NCI-H446 (cell line): Measurements from ENCODE around the gene NUB1.

Experiments used
- DNase-seq, 2 experiments: peaks; one replicate each; lab custom pipeline; 2025; lab: John Stamatoyannopoulos, UW

The NUB1 gene

DNA sequence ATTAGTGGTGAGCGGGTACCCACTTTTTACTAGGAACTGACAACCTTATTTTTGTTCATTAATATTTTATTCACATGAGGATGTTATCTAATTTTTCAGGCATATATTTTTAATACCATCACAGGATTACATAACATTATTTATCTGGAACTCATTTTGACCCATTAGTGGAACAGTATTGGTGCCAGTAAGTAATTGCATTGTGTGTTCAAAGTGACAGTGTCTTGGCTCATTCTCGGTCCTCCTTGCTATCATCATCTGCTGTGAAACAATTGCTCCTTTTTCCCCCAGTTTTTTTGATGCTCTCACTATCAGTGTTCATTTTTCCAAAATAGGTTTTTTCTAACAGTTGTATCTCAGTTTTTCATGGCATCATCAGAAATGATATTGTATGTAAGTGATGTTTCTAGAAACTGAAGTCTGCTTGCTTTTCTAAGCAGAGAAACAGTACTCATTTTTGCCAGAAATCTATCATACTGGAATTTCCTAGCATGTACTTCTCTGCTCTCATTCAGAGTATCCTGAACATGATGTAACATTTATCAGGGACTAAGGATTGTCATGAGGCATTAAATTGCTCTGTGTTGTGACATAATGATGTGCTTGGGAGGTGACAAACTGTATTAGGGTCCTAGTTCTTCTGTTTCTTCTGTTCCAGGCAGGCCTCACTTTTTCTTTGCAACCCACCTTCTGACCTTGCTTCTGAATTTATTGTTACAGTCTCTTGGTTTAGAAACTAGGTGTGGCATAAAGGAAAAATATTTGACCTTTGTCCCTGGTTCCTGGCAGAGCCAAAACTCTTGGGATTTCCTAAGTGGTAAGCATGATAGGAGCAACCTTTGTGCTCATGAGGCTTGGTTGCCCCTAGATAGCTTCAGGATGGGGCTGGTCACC is 4.2 kb downstream of the NUB1 start:
- DNase-seq: no peak

DNA sequence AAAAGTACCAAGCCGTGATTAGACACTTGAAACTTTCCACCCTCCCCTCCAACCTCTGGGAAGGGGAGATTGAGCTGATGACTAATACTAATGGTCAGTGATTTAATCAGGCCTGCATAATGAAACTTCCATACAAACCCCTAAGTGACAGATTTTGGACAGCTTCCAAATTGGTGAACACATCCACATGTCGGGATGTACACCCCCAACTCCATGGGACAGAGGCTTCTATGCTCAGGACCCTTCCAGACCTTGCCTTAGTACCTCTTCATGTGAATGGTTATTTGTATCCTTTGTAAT is 4.8 kb downstream of the NUB1 start:
- DNase-seq: no peak

DNA sequence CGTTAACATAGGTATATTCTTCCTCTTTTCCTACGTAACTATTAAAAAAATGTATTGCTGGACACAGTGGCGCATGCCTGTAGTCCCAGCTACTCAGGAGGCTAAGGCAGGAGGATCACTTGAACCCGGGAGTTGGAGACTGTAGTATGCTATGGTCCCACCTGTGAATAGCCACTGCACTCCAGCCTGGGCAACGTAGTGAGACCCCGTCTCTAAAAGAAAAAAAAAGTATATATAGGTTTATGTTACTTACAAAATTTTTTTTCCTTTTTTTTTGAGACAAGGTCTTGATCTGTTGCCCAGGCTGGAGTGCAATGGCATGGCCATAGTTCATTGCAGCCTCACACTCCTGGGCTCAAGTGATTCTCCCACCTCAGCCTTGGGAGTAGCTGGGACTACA is 5.6 kb downstream of the NUB1 start:
- no peak for DNase-seq

DNA sequence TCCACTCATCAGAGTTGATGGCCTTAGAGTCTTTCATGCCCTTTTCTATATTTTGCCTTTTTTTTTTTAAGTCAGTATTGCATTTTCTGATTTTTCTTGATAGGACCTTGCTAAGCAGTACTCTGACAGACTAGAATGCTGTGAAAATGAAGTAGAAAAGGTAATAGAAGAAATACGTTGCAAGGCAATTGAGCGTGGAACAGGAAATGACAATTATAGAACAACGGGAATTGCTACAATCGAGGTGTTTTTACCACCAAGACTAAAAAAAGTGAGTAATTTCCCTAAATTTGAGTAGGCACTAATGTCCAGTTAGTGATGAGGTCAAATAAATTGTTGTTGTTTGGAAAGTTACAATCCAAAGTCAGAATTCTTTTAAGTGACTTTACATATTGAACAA is 7.4 kb downstream of the NUB1 start:
- DNase-seq: no peak

DNA sequence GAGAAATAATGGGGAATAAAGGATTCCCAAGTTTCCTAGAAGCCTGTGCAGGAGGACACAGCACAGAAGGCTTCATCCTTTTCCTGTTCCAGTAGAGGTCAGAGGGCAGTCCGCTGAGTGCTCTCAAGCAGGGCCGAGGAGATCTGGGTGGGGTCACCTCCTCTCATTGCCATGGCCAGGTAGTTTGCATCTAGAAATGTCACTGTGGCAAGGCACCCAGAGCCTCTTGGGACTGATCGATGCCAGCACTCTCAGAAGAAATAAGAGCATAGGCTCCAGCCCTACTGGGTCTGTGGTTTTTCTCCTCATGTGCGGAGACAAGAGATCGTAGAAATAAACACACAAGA is 7.9 kb downstream of the NUB1 start:
- no peak for DNase-seq

DNA sequence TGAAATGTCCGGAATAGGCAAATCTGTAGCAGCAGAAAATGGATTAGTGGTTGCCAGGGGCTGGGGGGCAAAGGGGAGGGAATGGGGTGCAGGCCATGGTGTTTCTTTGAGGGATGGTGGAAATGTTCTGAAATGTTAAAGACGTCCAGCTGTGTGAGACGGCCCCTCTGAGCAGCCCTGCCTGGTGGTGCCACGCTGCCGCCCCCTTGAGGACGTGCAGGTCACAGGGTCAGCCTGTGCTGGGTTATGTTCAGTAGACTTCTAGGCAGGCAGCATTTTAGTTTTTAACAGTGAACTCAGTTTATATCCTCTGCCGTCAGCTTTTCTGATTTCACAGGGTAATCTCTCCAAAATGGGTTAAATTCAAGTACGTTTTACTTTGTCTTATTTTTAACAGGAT is 9.4 kb downstream of the NUB1 start:
- no peak for DNase-seq

DNA sequence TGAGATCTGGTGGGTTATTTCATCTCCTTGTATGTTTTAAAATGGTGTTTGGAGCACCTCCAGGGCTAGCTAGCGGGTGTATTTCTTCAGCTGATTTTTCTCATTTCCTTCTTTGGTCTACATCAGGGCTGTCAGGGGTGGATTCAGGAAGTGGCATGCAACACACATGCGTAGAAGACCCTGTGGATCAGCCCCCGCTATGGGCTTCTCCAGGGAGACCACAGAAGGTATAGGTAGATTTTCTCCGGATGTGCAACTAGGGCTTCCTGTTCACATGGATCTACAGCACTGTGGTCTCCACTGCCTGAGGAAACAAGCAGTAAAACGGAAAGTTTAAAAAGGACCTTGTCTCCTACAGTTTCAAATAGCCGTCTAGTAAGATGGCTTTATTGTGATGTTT is 10.4 kb downstream of the NUB1 start:
- DNase-seq: no peak

DNA sequence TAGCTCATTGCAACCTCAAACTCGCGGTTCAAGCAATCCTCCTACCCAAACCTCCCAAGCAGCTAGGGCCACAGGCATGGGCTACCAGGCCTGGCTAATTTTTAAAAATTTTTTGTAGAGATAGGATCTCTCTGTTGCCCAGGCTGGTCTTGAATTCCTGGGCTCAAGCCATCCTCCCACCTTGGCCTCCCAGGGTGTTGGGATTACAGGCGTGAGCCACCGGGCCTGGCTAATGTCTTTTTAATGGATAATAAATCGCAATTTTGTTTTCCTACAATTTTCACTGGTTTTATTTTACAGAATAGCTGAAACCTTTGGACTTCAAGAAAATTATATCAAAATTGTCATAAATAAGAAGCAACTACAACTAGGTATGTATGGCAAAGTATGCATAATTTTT is 10.9 kb downstream of the NUB1 start:
- DNase-seq: no peak

DNA sequence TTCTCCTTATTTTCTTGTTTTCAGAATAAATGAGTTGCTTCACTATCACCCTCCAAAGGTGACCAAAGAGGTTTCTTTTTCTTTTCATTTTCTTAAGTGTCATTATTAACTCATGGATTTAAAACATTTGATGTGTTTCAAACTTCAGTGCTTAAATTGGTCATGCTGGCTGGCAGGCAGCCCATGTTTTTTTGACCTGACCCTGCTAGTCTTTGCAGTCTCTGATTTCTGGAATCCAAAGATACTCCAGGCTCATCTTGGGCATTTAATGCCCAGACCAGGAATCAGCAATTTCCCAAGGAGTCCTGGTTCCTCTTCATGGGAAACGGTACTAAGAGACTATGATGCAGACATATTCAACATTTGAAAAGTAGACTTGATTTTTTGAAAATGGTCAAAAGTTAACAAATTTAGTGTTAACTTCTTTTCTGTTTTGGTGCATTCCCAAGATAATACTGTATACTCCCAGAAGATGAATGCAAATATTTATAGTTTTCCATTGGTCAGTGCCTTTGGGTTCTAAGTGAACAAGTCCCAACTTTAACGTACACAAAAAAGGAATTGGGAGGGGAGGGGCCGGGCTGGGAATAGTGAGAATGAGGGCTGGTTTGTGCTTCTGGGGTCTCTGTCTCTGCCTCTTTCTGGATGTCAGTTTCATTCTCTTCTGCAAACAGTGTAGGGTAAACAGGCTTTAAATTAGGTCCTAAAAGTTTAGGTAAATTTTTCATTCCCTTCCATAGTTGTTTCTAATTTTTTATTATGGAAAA is 19.8 kb downstream of the NUB1 start:
- no peak for DNase-seq

DNA sequence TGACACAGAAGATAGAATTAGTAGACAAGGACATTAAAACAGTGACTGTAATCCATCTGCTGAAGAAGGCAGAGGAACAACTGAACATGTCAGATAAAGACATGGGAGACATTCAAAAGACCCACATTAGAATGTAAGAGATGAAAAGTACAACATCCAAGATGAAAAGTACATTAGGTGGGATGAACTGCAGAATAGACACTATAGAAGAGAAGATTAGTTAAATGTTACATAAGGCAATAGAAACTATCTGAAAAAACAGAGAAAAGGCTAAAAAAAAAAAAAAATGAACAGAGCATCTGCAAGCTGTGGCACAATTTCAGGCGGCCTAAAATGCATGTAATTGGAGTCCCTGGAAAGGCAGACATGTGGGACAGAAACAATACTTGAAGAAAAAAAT is 21.6 kb downstream of the NUB1 start:
- no peak for DNase-seq

DNA sequence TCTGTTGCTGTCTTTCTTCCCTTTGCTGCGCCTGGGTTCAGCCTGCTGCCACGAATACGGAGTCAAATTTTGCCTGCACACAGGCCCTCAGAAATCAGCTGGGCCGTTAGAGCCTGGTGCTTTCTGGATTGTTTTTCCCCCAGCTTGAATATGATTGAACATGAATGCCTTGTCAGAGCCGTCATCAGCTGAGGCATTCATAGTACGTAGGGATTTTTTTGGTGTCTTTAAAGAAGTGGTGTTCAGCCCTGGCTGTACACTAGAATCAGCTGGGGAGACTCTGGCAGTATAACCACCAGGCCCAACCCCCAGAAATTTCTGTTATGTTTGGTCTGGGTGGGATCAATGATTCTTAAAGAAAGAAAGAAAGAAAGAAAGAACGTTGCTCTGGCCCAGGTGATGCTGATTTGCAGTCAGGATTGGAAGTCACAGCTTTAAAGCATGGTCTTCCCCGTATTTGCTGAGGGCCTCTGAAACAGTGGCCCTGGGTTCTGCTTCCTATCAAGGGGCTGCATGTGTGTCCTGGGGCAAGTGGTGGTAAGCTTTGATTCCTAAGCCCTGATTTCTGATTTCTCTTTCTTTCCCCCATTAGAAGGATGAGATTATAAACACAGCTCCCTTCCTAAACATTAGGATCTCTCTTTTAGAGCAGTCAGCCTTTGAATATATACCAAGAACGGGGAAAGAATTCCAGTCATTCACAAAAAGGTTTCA is 24.7 kb downstream of the NUB1 start:
- DNase-seq: no peak

DNA sequence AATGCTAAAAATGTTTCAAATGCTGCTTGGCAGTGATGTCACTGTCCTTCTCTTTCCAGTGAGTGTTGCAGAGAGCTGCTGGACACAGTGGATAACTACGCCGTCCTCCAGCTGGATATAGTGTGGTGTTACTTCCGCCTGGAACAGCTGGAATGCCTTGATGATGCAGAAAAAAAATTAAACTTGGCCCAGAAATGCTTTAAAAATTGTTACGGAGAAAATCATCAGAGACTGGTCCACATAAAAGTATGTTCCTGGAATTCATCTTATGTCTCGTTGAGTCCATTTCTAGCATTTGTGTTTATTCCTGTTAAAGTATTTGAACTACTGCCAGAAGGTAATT is 25.2 kb downstream of the NUB1 start:
- DNase-seq: no peak

DNA sequence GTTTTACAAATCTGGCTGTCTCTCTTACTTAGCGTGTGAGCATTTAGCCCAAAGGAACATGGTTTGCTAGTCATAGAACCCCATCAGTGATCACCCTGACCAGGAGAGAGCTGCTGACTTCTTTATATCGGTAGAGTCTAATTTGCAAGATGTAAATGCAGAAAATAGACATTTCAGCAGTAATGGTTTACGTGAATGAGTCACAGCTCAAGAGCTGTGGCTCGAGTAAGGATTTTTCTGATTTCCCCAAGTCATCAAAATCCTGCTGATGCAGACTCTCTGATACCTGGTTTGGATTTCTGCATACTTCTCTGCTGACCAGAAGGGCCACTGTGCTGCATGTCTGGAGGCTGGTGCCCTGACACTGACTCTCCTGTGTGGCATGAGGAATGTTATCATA is 25.7 kb downstream of the NUB1 start:
- DNase-seq: no peak

DNA sequence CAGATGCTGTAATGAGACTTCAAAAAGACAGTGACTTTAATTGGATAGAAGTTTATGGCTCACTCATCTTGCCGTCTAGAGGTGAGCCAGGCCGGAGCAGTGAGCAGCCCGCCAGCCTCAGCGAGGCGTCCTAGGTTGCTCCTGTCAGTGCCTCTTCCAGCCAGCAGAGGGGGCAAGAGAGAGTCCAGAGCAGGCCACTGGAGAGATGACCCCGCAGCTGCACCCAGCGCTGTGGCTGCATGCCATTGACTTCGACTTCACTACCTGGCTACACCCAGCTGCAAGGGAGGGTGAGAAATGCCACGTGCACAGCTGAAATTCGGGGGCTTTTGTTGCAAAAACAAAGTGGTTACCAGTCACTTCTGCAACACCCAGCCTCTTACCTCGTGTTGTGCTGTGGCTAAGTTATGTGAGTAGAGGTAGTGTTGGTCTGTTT is 26.5 kb downstream of the NUB1 start:
- DNase-seq: peak; percentile 47 to 73

DNA sequence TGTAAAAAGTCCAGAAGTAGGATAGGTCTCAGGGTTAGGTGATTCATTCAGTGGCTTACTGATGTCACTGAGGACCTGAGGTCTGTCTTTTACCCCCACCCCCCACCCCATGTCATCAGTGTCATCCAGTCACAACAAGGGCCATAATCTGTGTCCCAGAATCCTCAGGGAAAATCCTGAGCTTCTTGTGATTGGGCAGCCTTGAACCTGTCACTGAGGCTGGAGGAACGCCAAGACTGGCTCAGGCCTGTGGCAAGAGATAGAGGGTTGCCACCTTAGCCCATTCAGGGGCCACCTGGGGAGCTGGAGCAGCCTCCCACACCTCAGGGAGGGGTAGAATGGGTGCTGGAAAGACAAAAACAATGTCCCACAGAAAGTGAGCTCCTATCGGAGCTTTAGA is 29.7 kb downstream of the NUB1 start:
- DNase-seq: no peak

DNA sequence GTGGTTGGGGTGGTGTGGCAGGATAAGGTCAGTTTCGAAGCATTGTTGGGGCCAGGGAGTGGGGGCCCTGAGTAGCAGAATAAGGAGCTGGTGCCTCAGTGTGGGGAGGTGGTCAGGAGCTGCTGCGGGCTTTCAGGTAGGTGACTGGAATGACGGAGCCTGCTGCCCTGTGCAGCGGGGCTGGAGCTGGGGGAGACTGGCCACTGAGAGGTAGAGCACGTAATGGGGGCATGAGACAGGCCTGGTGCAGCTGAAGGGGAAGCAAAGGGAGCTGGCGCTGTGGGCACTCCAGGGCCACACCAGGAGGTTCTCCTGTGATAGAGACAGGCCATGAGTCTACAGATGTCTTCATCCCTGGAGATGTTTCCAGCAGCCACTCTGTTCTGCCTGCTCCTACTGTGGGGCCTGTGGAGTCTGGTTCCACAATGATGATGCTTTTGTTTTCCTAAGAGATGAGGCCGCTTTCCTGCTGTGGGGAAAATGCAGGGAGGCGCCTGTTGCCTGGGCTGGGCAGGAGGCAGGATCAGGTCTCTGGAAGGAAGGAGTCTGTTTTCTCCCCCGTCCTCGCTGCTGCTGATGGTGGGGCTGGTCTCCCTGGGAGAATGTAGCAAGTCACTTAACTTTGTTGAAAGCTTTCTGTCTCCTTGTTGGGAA is 31.1 kb downstream of the NUB1 start:
- DNase-seq: no peak

DNA sequence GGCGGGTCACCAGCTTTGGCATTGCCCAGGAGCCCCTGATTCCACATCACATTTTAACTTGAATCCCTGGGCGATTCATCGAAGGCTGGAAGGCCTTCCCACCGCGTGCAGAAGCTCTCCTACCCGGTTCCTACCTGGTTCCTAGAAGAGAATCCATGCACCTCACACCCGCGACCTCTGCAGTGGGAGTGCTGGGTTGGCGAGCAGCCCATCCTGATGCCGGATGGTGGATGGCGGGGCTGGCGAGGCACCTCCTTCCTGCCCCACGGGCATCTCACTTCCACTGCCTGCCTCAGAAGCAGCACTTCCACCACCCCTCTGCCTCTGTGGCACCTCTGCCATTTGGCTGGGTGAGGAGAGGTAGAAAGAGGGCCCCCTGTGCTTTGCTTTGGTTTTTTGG is 32.0 kb downstream of the NUB1 start:
- no peak for DNase-seq

DNA sequence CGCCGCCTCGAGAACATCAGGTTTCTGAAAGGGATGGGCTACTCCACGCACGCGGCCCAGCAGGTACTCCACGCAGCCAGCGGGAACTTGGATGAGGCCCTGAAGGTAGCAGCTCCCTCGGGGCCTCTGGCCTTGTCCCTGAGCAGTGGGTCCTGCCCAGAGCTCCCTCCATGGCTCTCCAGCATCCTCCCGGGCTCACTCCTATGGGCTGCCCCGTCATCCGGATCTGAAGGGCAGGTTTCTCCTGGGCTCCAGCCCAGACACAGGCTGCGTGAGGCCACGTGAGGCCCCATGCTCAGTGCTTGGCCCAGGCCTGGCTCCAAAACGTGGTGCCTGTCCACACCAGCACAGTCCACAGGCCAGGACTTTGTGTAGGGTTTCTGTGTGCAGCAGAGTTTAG is 32.5 kb downstream of the NUB1 start:
- DNase-seq: no peak

DNA sequence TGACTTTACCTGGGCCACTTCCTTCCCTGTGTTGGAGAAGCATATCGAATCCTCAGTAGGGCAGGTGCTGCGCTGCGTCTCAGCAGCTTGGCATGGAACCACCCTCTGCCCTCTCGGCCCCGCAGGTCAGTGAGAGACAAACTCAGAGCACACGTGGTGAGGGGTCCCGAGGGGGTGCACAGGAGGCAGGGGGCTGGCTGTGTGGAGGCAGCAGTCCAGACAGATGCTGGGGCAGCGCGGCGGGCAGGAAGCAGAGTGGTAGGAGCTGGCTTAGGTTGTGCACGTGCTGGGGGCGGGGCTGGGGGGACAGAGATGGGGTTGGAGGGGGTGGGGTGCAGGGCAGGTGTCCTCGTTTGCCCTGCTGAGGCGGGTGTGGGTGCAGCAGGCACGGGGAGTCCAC is 33.1 kb downstream of the NUB1 start:
- no peak for DNase-seq

DNA sequence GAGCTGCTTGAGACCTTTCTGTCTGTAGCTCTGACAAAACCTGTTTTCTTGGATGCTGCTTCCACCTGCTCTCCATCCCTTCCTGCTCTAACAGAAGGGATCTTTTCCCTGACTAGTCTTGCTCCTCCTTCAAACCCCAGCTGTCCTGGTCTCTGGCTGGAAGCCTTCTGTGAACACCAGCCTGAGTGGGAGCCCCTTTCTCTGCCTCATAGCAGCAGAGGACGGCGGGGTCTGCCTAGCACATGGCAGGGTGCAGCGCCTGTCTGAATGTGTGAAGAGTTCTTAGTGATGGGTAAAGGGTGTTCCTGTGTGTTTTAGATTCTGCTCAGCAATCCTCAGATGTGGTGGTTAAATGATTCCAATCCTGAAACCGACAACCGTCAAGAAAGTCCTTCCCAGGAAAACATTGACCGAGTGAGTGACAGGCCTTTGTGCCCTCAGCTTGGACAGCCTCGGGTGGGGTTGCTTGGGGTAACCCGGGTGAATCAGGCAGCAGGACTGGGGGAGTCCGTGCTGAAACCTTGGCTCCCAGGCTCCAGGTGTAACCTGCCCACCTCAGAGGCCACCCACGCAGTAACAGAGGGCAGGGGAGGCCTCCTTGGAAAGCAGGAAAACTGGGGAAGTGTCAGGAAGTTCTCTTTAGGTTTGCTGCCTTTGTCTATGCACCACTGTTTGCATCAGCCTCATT is 34.1 kb downstream of the NUB1 start:
- DNase-seq: no peak

DNA sequence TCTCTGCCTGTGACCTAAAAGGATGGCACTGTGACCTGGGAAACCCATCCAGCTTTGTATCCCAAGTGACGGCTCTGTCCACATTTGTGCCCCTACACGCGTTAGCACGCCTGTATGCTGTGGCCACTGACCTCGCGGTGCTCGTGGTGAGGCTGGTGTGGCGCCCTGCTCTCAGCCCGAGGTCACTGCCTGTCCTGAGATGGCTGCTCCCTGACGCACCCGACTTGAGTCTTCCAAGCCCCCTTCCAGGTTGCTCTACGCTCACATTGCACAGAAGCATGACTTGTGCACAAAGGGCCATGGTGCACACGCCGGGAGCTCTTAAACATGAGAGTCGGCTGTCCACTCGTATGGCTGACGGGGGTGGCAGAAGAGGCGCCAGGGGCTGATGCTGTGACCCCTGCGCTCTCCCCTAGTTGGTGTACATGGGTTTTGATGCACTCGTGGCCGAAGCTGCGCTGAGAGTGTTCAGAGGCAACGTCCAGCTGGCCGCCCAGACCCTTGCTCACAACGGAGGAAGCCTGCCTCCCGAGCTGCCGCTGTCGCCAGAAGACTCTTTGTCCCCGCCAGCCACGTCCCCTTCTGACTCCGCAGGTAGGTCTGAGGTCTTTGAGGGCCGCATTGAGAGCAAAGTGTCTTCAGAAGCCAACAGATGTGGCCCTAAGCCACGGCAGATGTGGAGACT is 34.7 kb downstream of the NUB1 start:
- DNase-seq: no peak

DNA sequence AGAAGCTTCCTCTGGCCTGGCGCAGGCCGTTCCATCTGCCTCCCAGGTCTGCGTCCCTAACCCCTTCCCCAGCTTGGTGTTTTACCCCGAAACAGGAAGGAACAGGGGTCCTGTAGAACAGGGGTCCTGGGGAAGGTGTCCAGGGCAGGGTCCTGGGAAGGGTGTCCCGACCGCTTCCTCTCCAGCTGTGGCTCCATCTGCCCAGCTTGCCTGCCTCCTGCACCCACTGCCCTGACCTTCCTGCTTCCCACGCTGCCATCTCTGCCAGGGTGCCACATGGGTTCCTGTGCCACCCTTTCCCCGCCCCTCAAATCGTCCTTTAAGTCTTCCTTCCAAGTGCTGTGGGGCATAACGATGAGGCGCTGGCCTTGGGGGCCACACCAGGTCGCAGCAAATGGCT is 35.8 kb downstream of the NUB1 start:
- DNase-seq: no peak
